Thoracic aorta (tissue), 2 donors: ENCODE results near the gene PRSS1. TPM values are rescaled to one million over a fixed set of nuclear protein-coding genes. Genes with fewer than 3 reads are reported as not detected.
"Not testable (repeated sequence)": the region's sequence is repeated elsewhere in the genome, so short reads cannot be mapped to it uniquely, and the experiment has no call there.

ENCODE experiments used
- ATAC-seq: fragments of 150-250 bp; one replicate; pipeline ENCODE4 v1.8.0; 2017; ENCODE audit warnings: low read depth; ENCODE audit not compliant: insufficient number of reproducible peaks, low FRiP score
- DNase-seq: peaks from one replicate; pipeline ENCODE4 v3.0.0-alpha.2; 2020; ENCODE audit warnings: low spot score
- H3K27ac ChIP-seq, 2 donors: fragments of 200-600 bp; sonication (generic); 1 replicate in 1 of 2; 2 replicates in 1 of 2; pipeline ENCODE4 v1.5.1; 2016; ENCODE audit warnings: mild to moderate bottlenecking in 2 of 2, moderate library complexity in 2 of 2
- H3K27me3 ChIP-seq: fragments of 200-600 bp; sonication (generic); replicated peaks from 2 replicates; pipeline ENCODE4 v1.6.0; 2016; ENCODE audit warnings: mild to moderate bottlenecking; ENCODE audit not compliant: insufficient read depth
- H3K36me3 ChIP-seq: fragments of 200-600 bp; sonication (generic); one replicate; pipeline ENCODE4 v1.5.1; 2016
- H3K4me1 ChIP-seq, 2 donors: fragments of 200-600 bp; sonication (generic); 1 replicate in 1 of 2; 2 replicates in 1 of 2; pipeline versions ENCODE4 v1.5.1 to v1.6.0; 2016; ENCODE audit warnings: low read depth in 2 of 2, mild to moderate bottlenecking in 1 of 2; ENCODE audit not compliant: control insufficient read depth in 1 of 2
- H3K4me3 ChIP-seq: fragments of 200-600 bp; sonication (generic); 2 replicates; pipeline ENCODE4 v1.5.1; 2016; ENCODE audit warnings: mild to moderate bottlenecking
- H3K9me3 ChIP-seq: fragments of 200-600 bp; sonication (generic); 2 replicates; pipeline ENCODE4 v1.5.1; 2016
- CTCF ChIP-seq: fragments of 200-600 bp; sonication (generic); IDR thresholded peaks from one replicate; pipeline ENCODE4 v1.5.1; 2019; ENCODE audit warnings: antibody characterized with exemption
- total RNA-seq, 2 donors: library from RNA; depleted of rRNA; stranded (reverse); fragments of >200 nt; gene quantifications; one replicate each; pipeline versions ENCODE4 v1.1.0 to v1.2.3, GENCODE V29; 2016

Gene PRSS1
- total RNA-seq, 2 donors from 2014 or later: 5.1 to 16.9 TPM

- Histone ChIP-seq H3K36me3 (no peaks in the 10 kb centered on the region), H3K9me3 (no peaks in the 10 kb centered on the region), H3K27me3 (no peaks in the 10 kb centered on the region), H3K27ac (no peak overlapping the region), H3K4me3 (no peak overlapping the region), H3K4me1 (no peaks in the 10 kb centered on the region)
- TF ChIP-seq CTCF: no peak
- DNase-seq: no peak
- ATAC-seq: no peak
Measured at GRCh38 chr7:142767451-142767850, 18.2 kb downstream of the PRSS1 start.

GRCh38 chr7:142767861-142768260 lies 18.6 kb downstream of the PRSS1 start:
- no peaks in the 10 kb centered on the region for H3K4me1 ChIP-seq
- no peak overlapping the region for H3K4me3 ChIP-seq
- no peak overlapping the region for H3K27ac ChIP-seq
- no peak for ATAC-seq
- H3K36me3 ChIP-seq: no peaks in the 10 kb centered on the region
- no peak for DNase-seq
- TF ChIP-seq CTCF: no peak
- no peaks in the 10 kb centered on the region for H3K9me3 ChIP-seq
- H3K27me3 ChIP-seq: no peaks in the 10 kb centered on the region

- not testable (repeated sequence) for H3K36me3 ChIP-seq, H3K4me1 ChIP-seq, ATAC-seq, H3K27me3 ChIP-seq, H3K9me3 ChIP-seq, H3K4me3 ChIP-seq, DNase-seq, H3K27ac ChIP-seq
Measured at GRCh38 chr7:142768885-142769284, 19.6 kb downstream of the PRSS1 start.

- no peak for ATAC-seq
- no peak for DNase-seq
- Histone ChIP-seq H3K36me3 (no peaks in the 10 kb centered on the region), H3K9me3 (no peaks in the 10 kb centered on the region), H3K27me3 (no peaks in the 10 kb centered on the region), H3K4me1 (peaks cover 5 to 18% of the 10 kb centered on the region in 2 donors), H3K4me3 (no peak within 1 kb of the TSS), H3K27ac (no peak within 1 kb of the TSS)
- no peak for TF ChIP-seq CTCF
Measured at GRCh38 chr7:142770661-142771352, 21.5 kb downstream of the PRSS1 start, which contains the start of gene PRSS2. PRSS2 (plus strand) TSS chr7:142770970; CDS start chr7:142770983, 13 bp downstream.

GRCh38 chr7:142771353-142771723 lies 22.1 kb downstream of the PRSS1 start:
- TF ChIP-seq CTCF: no peak
- Histone ChIP-seq H3K4me1 (peaks cover 6 to 23% of the 10 kb centered on the region in 2 donors), H3K4me3 (no peak overlapping the region), H3K36me3 (no peaks in the 10 kb centered on the region), H3K27me3 (no peaks in the 10 kb centered on the region), H3K9me3 (no peaks in the 10 kb centered on the region), H3K27ac (no peak overlapping the region)
- DNase-seq: no peak
- ATAC-seq: no peak

- Histone ChIP-seq H3K4me1 (peaks cover 10 to 27% of the 10 kb centered on the region in 2 donors), H3K4me3 (no peak overlapping the region), H3K36me3 (no peaks in the 10 kb centered on the region), H3K27me3 (no peaks in the 10 kb centered on the region), H3K27ac (no peak overlapping the region), H3K9me3 (no peaks in the 10 kb centered on the region)
- ATAC-seq (no peak), DNase-seq (no peak)
- no peak for TF ChIP-seq CTCF
Measured at GRCh38 chr7:142772051-142772450, 22.8 kb downstream of the PRSS1 start.
